SKM-1 (cell line): ENCODE results near the gene CEP78.

ENCODE experiments used
- DNase-seq: peaks from one replicate; lab custom pipeline; 2025; ENCODE audit not compliant: unreplicated experiment; lab: John Stamatoyannopoulos, UW

The CEP78 gene

GRCh38 chr9:78304357-78304756 lies 68.5 kb downstream of the CEP78 start:
- no peak for DNase-seq

DNA sequence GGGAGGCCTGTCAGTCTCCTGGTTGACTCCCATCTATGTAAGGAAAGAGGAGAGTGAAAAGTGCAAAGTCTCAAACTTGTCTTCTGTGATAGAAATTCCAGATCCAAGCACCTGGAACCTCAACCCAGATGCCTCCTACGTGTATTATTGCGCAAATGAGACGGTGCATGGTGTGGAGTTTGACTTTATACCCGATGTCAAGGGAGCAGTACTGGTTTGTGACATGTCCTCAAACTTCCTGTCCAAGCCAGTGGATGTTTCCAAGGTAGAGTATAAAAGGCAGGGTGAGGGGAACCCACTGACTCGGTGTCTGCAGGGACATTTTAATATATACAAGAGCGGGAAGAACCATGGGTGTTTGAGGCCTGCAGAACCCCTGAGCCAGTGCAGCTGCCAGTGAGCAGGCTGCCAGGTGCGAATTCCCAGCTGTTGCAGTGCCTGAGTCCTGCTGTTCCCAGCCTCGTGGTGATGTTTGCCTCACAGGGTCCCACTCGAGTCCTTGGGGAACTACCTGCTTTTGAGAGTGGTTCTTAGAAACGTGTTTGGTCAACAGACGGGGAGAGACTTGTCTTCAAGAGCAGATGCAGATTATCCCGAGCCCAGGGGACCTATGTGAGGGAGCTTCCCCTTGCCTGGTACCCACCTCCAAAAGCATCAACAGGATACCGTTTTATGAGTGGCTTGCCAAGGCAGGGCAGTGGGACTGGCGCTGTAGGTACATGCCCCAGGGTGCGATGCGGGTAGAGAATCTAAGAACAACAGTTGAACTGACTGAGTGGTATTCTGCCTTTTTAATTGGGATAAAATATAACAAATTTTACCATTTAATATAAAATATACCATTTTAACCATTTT lies 70.6 kb downstream of the CEP78 start:
- no peak for DNase-seq

DNA sequence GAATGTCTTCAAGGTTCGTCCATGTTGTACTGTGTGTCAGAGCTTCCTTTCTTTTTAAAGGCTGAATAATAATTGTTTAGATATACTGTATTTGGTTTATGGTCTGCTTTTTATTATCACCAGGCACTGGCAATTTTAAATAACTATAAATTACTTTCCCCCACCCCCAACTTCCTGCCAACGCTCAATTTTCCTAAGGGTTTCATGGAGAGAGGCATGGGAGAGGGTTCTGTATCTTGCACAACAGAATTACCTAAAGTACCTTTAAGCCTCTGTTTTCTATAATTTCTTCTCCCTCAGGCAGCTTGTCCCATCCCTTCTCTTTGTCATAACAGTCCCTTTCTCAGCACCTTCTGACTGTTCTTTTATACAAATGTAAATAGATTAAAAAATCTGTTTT lies 71.5 kb downstream of the CEP78 start:
- no peak for DNase-seq

GRCh38 chr9:78309066-78309465 lies 73.2 kb downstream of the CEP78 start:
- DNase-seq, result no peak

DNA sequence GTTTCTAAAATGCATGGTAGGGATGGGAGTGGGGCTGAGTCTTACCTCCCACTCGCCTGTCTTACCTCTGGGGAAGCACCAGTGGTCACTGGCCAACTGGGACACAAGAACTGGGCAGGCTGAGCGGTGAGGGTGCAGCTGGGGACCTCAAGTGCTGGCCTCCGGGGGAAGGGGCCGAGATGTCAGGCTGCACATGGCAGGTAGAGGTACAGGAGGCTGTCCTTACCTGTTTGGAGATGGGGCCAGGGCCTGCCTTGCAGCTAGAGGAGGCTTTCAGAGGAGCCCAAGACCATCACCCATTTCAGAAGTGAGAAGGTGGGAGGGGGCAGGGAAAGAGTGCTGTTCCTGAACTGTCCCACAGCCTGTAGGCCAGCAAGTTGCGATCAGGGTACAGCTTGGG lies 75.2 kb downstream of the CEP78 start:
- no peak for DNase-seq

DNA sequence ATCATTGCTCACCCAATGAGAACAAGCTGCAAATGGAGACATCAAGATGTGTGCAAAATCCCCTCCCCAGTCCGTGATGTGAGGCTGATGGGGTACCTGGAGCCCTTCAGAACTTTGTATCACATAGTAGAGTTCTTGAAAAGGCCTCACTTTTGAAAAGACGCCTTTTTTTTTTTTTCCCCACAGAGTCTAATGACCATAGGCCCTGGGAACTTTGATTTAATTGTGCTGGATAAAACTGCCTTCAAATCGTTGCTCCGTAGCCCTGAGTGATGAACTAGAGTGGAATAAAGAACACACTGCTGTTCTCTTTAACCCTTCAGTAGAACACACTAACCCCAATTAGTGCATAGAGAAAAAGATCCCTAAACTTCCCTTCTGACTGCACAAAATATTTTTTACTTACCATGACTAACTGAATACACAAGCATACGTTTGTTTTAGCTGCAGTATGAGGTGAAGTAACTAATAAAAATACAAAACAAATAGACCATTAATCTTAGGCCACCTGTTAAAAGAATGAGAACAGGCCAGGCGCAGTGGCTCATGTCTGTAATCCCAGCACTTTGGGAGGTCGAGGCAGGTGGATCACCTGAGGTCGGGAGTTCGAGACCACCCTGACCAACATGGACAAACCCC lies 76.1 kb downstream of the CEP78 start:
- no peak for DNase-seq

- no peak for DNase-seq
Observed at GRCh38 chr9:78314550-78314949, 78.7 kb downstream of the CEP78 start.

DNA sequence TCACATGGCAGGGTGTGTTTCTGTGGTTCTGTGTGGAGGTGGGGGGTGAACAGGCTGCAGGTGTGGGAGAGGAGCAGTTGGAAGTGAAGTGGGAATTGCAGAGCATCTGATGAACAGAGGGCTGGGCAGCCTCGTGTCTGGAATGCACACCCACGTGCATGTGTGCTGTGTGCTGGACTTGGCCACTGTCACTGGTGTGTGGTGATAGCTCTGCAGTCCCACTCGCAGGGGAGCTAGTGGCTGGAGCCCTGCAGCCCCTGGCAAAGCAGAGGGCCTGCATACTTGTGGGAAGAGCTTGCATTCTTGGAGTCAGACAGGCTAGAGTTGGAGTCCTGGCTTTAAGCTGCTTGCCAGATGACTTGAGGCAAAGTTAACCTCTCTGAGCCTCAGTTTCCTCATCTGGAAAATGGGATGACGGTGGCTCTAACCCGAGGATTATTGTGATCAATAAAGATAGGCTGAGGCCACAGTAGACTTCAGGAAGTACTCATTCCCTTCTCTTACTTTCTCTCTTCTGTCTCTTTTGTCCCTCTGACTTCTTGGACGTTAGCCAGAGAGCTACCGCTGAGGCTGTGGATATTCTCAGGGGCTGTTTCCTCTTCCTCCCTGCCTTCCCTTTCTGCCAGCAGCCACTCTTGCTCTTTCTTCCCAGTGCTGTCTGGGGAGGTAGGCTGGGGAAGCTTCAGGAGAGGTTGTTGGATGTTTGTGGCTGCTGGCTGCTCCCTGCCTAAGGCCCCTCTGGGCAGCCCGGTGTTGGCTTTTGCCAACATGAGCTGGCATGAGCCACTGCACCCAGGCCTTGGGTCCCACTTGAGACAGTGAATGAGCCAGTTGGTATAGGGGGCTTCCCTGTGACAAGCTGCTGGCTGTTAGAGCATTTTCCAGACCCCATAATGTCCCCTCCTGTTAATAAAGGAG lies 79.3 kb downstream of the CEP78 start:
- DNase-seq, result no peak

GRCh38 chr9:78316166-78316892 lies 80.5 kb downstream of the CEP78 start:
- no peak for DNase-seq

GRCh38 chr9:78319197-78320029 lies 83.5 kb downstream of the CEP78 start:
- DNase-seq, result no peak

GRCh38 chr9:78320030-78320693 lies 84.3 kb downstream of the CEP78 start:
- DNase-seq, result no peak

DNA sequence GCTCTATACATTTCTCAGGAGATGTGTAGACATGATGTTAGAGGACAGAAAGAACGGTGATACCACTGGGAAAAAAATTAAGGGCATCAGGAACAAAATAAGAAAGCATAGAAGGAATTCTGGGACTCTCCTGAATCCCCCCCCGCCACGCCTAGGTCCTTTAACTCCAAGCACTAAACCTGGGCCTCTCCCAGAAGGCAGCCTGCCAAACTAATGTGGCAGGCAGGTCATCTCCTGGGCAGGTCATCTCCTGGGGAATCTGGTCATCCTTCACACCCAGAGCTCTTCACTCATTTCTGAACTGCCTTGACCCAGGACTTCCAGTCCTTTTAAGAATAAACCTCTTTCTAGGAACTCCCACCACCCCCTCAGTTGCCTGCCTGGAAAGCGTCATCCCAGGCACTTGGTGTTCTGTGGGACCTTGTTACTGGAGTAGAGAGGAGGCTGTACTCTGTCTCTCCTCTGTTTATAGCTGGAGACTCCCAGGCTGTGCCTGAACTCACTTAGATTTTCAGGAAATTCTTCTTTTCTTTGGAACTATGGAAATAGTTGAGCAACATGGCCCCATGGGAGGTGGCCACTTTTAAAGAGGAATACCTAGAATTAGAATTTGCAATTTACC lies 85.1 kb downstream of the CEP78 start:
- DNase-seq, result no peak

DNA sequence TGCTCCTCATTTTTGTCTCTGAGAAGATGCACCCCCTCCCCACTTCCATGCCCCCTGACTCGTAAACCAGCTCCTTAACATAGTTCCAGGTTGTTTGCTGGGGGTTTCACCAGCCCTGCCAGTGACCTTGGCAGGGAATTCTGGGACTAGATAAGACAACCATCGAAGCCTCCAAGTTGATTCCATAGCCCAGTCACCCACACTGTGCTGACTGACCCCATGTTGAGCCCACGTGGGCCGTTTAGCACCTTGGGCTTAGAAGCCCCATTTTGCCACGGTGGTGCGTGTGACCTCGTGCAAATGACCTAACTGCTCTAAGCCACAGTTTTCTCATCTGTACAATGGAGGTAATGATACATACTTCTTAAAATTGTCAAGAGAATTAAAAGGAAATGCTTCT lies 85.6 kb downstream of the CEP78 start:
- no peak for DNase-seq

DNA sequence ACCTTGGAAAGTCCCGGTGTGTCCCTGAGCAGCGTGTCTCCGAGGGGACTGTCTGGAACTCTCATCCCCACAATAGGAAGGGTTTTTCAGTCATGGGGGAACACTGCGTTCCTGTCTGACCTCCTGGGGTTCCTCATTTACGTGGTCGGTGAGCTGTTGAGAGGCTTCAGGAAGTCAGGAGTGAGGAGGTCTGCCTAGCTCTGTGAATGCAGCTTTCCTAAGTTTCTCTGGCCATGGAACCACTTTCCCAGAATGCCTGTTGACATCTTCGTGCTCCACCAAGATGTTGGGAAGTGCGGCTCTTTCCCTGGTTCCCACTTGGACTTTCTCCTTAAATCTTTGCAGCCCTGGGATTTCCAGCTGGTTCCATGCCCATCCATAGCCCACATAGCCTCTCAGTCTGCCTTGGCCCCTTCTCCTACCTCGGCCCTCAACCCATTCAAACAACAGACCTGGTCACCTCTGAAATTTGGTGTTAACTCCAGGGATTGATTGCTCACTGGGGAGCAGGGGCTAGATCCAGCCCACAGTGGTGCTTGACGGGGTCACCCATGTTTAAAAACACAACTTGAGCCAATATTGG lies 88.3 kb downstream of the CEP78 start:
- DNase-seq, result no peak

- DNase-seq, result no peak
Observed at GRCh38 chr9:78324682-78325081, 88.8 kb downstream of the CEP78 start.

- DNase-seq, result no peak
Observed at GRCh38 chr9:78325343-78325742, 89.5 kb downstream of the CEP78 start.

- DNase-seq, result no peak
Observed at GRCh38 chr9:78325846-78326360, 90.0 kb downstream of the CEP78 start.

DNA sequence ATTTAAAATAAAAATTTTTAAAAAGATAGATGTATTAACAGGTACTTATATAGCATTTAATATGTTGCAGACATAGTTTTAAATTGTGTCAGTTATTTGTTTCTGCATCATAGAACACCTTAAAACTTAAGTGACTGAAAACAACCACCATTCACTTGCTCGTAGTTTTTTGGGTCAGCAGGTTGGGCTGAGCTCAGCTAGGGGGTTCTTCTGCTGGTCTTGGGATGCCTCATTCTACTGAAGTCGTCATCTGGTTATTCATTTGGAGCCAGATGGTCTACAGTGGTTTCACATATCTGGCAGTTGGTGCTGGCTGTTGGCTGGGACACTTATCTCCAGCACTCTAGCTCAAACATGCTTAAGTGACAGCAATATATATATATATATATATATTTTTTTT lies 90.7 kb downstream of the CEP78 start:
- no peak for DNase-seq
